Measurements from ENCODE around the gene FAHD1.
"Not testable (repeated sequence)": the region's sequence is repeated elsewhere in the genome, so short reads cannot be mapped to it uniquely, and the experiment has no call there.

Gene FAHD1

DNA sequence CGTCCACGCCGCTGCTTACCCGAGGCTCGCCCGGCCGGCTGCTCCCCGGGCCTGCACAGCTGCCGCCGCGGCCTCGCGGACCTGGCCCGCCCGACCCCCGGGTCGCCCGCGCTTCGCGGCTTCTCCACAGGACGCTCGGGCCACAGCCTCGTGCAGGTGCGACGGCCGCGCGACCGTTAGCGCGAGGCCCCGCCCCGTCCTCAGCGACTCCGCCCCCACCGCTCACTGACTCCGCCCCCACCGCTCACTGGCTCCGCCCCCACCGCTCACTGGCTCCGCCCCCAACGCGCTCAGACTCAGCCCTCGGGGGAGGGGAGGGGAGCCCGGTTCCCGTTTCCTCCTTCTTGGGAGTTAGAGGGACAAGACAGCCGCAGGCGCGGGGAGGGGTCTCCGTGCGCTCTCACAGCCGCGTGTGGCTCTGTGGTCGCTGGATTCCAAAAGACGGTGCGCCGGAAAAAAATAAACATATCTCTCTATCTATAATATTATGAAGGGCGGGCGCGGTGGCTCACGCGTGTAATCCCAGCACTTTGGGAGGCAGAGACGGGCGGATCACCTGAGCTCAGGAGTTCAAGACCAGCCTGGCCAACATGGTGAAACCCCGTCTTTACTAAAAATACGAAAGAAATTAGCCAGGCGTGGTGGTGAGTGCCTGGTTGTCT lies 45.1 kb downstream of the FAHD1 start, which contains the start of gene MEIOB:
Gene MEIOB (minus strand): TSS at position 191 of the 662 bp plus-strand sequence. CDS start 3,989 bp downstream, outside the sequence.
- H3K9ac ChIP-seq (ENCODE audit: insufficient read length): no peak within 1 kb of the TSS
- no peaks in the 10 kb centered on the region for H3K36me3 ChIP-seq (ENCODE audit: insufficient read depth, low read length)
- H3K27ac ChIP-seq: no peak within 1 kb of the TSS
- peak within 1 kb of the TSS; percentile 70 for H3K4me3 ChIP-seq
- no peaks in the 10 kb centered on the region for H3K9me3 ChIP-seq (ENCODE audit: low read depth, low read length)
- TF ChIP-seq EZH2 (IDR thresholded peaks at IDR 0.05) (no peak), POLR2AphosphoS5 (IDR thresholded peaks at IDR 0.05; ENCODE audit: borderline replicate concordance, low read depth, low read length) (no peak; the same call in 1 of the 2 replicates), FOXP2 (optimal IDR thresholded peaks at IDR 0.05; ENCODE audit: control extremely low read depth, extremely low read length, insufficient read depth) (no peak)
- DNase-seq (ENCODE audit: low read depth, low spot score): no peak

DNA sequence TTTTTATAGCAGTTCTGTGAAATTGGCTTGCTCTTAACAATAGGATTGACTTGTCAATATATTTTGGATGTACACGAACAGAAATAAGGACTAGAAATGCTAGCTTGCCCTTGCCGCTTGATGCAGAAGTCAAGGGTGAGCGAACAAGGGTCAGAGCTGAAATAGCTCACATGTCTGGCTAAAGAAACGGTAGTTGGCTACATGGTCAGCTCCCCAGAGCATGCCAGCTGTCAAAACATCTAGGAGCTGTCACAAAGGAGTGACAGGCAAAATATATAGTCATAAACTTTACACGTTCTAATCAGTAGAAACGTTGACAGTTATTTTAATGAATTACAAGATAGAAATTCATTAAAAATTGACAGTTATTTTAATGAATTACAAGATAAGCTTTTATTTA lies 47.8 kb downstream of the FAHD1 start:
- Histone ChIP-seq H3K4me3 (no peak overlapping the region), H3K36me3 (ENCODE audit: insufficient read depth, low read length) (no peaks in the 10 kb centered on the region), H3K9ac (ENCODE audit: insufficient read length) (no peak overlapping the region), H3K27ac (no peak overlapping the region), H3K9me3 (ENCODE audit: low read depth, low read length) (no peaks in the 10 kb centered on the region)
- no peak for DNase-seq (ENCODE audit: low read depth, low spot score)
- TF ChIP-seq EZH2 (IDR thresholded peaks at IDR 0.05) (no peak), POLR2AphosphoS5 (IDR thresholded peaks at IDR 0.05; ENCODE audit: borderline replicate concordance, low read depth, low read length) (no peak), FOXP2 (optimal IDR thresholded peaks at IDR 0.05; ENCODE audit: control extremely low read depth, extremely low read length, insufficient read depth) (no peak)

- DNase-seq (ENCODE audit: low read depth, low spot score); H3K36me3 ChIP-seq (ENCODE audit: insufficient read depth, low read length); H3K9ac ChIP-seq (ENCODE audit: insufficient read length); H3K4me3 ChIP-seq; H3K27ac ChIP-seq; H3K9me3 ChIP-seq (ENCODE audit: low read depth, low read length): not testable (repeated sequence)
These were observed 49.1 kb downstream of the FAHD1 start for GRCh38 chr16:1876066-1876465.

DNA sequence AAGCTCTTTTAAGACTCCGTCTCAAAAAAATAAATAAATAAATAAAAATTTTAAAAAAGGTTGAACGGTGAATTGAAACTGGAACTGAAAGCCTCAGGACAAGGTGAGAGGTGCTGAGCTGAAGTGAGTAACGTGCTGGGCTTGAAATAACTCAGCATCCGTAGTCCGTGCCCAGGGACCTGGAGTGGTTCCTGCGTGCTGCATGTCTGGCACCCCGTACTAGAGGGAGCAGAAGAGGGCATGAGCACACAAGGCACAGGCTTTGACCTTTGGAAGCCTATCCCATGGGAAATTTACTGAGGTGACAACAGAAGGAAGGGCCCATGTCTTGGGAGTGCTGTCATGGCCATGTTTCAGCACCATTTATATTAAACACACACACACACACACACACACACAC lies 49.5 kb downstream of the FAHD1 start:
- Histone ChIP-seq H3K27ac (no peak overlapping the region), H3K9ac (ENCODE audit: insufficient read length) (no peak overlapping the region), H3K4me3 (no peak overlapping the region), H3K9me3 (ENCODE audit: low read depth, low read length) (no peaks in the 10 kb centered on the region), H3K36me3 (ENCODE audit: insufficient read depth, low read length) (no peaks in the 10 kb centered on the region)
- DNase-seq (ENCODE audit: low read depth, low spot score): no peak
- TF ChIP-seq EZH2 (IDR thresholded peaks at IDR 0.05) (no peak), POLR2AphosphoS5 (IDR thresholded peaks at IDR 0.05; ENCODE audit: borderline replicate concordance, low read depth, low read length) (no peak), FOXP2 (optimal IDR thresholded peaks at IDR 0.05; ENCODE audit: control extremely low read depth, extremely low read length, insufficient read depth) (no peak)

- H3K9ac ChIP-seq (ENCODE audit: insufficient read length): no peak overlapping the region
- no peaks in the 10 kb centered on the region for H3K36me3 ChIP-seq (ENCODE audit: insufficient read depth, low read length)
- no peak for DNase-seq (ENCODE audit: low read depth, low spot score)
- H3K4me3 ChIP-seq: no peak overlapping the region
- no peak overlapping the region for H3K27ac ChIP-seq
- H3K9me3 ChIP-seq (ENCODE audit: low read depth, low read length): no peaks in the 10 kb centered on the region
- no peak for TF ChIP-seq EZH2 (IDR thresholded peaks at IDR 0.05)
- no peak for TF ChIP-seq FOXP2 (optimal IDR thresholded peaks at IDR 0.05; ENCODE audit: control extremely low read depth, extremely low read length, insufficient read depth)
- no peak for TF ChIP-seq POLR2AphosphoS5 (IDR thresholded peaks at IDR 0.05; ENCODE audit: borderline replicate concordance, low read depth, low read length)
These were observed 50.1 kb downstream of the FAHD1 start for GRCh38 chr16:1877089-1877488.

- Histone ChIP-seq H3K9ac (ENCODE audit: insufficient read length) (no peak overlapping the region), H3K4me3 (no peak overlapping the region), H3K27ac (no peak overlapping the region), H3K36me3 (ENCODE audit: insufficient read depth, low read length) (no peaks in the 10 kb centered on the region), H3K9me3 (ENCODE audit: low read depth, low read length) (no peaks in the 10 kb centered on the region)
- no peak for DNase-seq (ENCODE audit: low read depth, low spot score)
- TF ChIP-seq POLR2AphosphoS5 (IDR thresholded peaks at IDR 0.05; ENCODE audit: borderline replicate concordance, low read depth, low read length): no peak
These were observed 50.8 kb downstream of the FAHD1 start for GRCh38 chr16:1877804-1878203.

DNA sequence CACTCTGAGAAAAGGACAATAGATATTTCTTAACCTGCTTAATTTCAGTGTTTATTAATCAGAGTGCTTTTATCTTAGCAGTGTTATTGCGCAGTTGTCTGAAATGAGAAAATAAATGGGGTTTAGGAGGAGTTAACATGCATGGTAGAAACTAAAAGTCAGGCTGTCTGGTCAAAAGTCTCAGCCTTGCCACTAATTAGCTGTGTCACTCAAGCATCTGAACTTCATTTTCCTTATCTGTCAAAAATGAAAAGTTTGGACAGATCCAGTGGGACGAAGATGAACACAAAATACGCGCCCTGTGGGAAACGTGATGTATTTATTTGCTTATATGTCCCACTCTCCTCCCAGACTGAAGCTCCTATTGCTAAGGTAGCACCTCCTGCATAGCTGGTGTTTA lies 51.2 kb downstream of the FAHD1 start:
- Histone ChIP-seq H3K9ac (ENCODE audit: insufficient read length) (no peak overlapping the region), H3K9me3 (ENCODE audit: low read depth, low read length) (no peaks in the 10 kb centered on the region), H3K4me3 (no peak overlapping the region), H3K27ac (no peak overlapping the region), H3K36me3 (ENCODE audit: insufficient read depth, low read length) (no peaks in the 10 kb centered on the region)
- no peak for DNase-seq (ENCODE audit: low read depth, low spot score)
- TF ChIP-seq EZH2 (IDR thresholded peaks at IDR 0.05) (no peak), FOXP2 (optimal IDR thresholded peaks at IDR 0.05; ENCODE audit: control extremely low read depth, extremely low read length, insufficient read depth) (no peak), POLR2AphosphoS5 (IDR thresholded peaks at IDR 0.05; ENCODE audit: borderline replicate concordance, low read depth, low read length) (no peak)

All from SK-N-MC (cell line).